ENCODE measurements around the gene PANK4.

Gene PANK4

GRCh38 chr1:2528016-2528415 is 1.6 kb upstream of the PANK4 start:
- no peak overlapping the region for H3K4me3 ChIP-seq (ENCODE audit: severe bottlenecking)
- ATAC-seq (ENCODE audit: low read depth), result no peak
- no peaks in the 10 kb centered on the region for H3K9me3 ChIP-seq (ENCODE audit: severe bottlenecking)
- DNase-seq (ENCODE audit: low spot score), result no peak
- no peak overlapping the region for H3K27ac ChIP-seq (ENCODE audit: poor library complexity, severe bottlenecking)
- no peaks in the 10 kb centered on the region; the same call in 1 of the 2 replicates for H3K36me3 ChIP-seq (ENCODE audit: low read depth)
- no peaks in the 10 kb centered on the region for H3K27me3 ChIP-seq (ENCODE audit: insufficient read depth, poor library complexity, severe bottlenecking)
- H3K4me1 ChIP-seq (ENCODE audit: insufficient read depth, poor library complexity, severe bottlenecking), result peaks cover 34% of the 10 kb centered on the region
- TF ChIP-seq CTCF (IDR thresholded peaks at IDR 0.05; ENCODE audit: poor library complexity, severe bottlenecking), result no peak

GRCh38 chr1:2527556-2527860 is 1.1 kb upstream of the PANK4 start:
- Histone ChIP-seq H3K9me3 (ENCODE audit: severe bottlenecking) (no peaks in the 10 kb centered on the region), H3K27me3 (ENCODE audit: insufficient read depth, poor library complexity, severe bottlenecking) (no peaks in the 10 kb centered on the region), H3K36me3 (ENCODE audit: low read depth) (no peaks in the 10 kb centered on the region; the same call in 1 of the 2 replicates), H3K4me3 (ENCODE audit: severe bottlenecking) (no peak overlapping the region), H3K27ac (ENCODE audit: poor library complexity, severe bottlenecking) (peak overlapping the region; percentile 65), H3K4me1 (ENCODE audit: insufficient read depth, poor library complexity, severe bottlenecking) (peaks cover 31% of the 10 kb centered on the region)
- TF ChIP-seq CTCF (IDR thresholded peaks at IDR 0.05; ENCODE audit: poor library complexity, severe bottlenecking), result no peak
- no peak for ATAC-seq (ENCODE audit: low read depth)
- DNase-seq (ENCODE audit: low spot score), result no peak

GRCh38 chr1:2526824-2527555 is 594 bp upstream of the PANK4 start:
- no peak for DNase-seq (ENCODE audit: low spot score)

GRCh38 chr1:2525572-2525919 is 850 bp downstream of the PANK4 start:
- peak overlapping the region; percentile 68 for H3K4me3 ChIP-seq (ENCODE audit: severe bottlenecking)
- peaks cover 22% of the 10 kb centered on the region for H3K4me1 ChIP-seq (ENCODE audit: insufficient read depth, poor library complexity, severe bottlenecking)
- H3K27me3 ChIP-seq (ENCODE audit: insufficient read depth, poor library complexity, severe bottlenecking), result no peaks in the 10 kb centered on the region
- ATAC-seq (ENCODE audit: low read depth) (no peak), DNase-seq (ENCODE audit: low spot score) (no peak)
- H3K9me3 ChIP-seq (ENCODE audit: severe bottlenecking), result no peaks in the 10 kb centered on the region
- no peak for TF ChIP-seq CTCF (IDR thresholded peaks at IDR 0.05; ENCODE audit: poor library complexity, severe bottlenecking)
- H3K27ac ChIP-seq (ENCODE audit: poor library complexity, severe bottlenecking), result peak overlapping the region; percentile 65
- peaks cover 13% of the 10 kb centered on the region for H3K36me3 ChIP-seq (ENCODE audit: low read depth)

More at GRCh38 chr1:2526824-2527555, 594 bp upstream of the PANK4 start:
- Histone ChIP-seq H3K4me1 (ENCODE audit: insufficient read depth, poor library complexity, severe bottlenecking) (peaks cover 31% of the 10 kb centered on the region), H3K36me3 (ENCODE audit: low read depth) (no peaks in the 10 kb centered on the region; the same call in 1 of the 2 replicates), H3K9me3 (ENCODE audit: severe bottlenecking) (no peaks in the 10 kb centered on the region), H3K27me3 (ENCODE audit: insufficient read depth, poor library complexity, severe bottlenecking) (no peaks in the 10 kb centered on the region), H3K4me3 (ENCODE audit: severe bottlenecking) (peak overlapping the region; percentile 68), H3K27ac (ENCODE audit: poor library complexity, severe bottlenecking) (peak overlapping the region; percentile 65)
- ATAC-seq (ENCODE audit: low read depth), result peak; percentile 49
- TF ChIP-seq CTCF (IDR thresholded peaks at IDR 0.05; ENCODE audit: poor library complexity, severe bottlenecking), result no peak

GRCh38 chr1:2523891-2524609 is 2.3 kb downstream of the PANK4 start:
- Histone ChIP-seq H3K4me1 (ENCODE audit: insufficient read depth, poor library complexity, severe bottlenecking) (peaks cover 21% of the 10 kb centered on the region), H3K9me3 (ENCODE audit: severe bottlenecking) (no peaks in the 10 kb centered on the region), H3K27me3 (ENCODE audit: insufficient read depth, poor library complexity, severe bottlenecking) (no peaks in the 10 kb centered on the region), H3K4me3 (ENCODE audit: severe bottlenecking) (no peak overlapping the region), H3K36me3 (ENCODE audit: low read depth) (peaks cover 21% of the 10 kb centered on the region), H3K27ac (ENCODE audit: poor library complexity, severe bottlenecking) (peak overlapping the region; percentile 39)
- DNase-seq (ENCODE audit: low spot score) (no peak), ATAC-seq (ENCODE audit: low read depth) (no peak)
- TF ChIP-seq CTCF (IDR thresholded peaks at IDR 0.05; ENCODE audit: poor library complexity, severe bottlenecking), result no peak

All from RWPE2 (cell line).